ENCODE data around the gene RAB32. TPM values are rescaled to one million over a fixed set of nuclear protein-coding genes. Genes with fewer than 3 reads are reported as not detected.

Gene RAB32
- total and polyA plus RNA-seq, 2 of the 4 experiments (the other 2 are of a cell fraction) = 55.7 to 108 TPM

DNA sequence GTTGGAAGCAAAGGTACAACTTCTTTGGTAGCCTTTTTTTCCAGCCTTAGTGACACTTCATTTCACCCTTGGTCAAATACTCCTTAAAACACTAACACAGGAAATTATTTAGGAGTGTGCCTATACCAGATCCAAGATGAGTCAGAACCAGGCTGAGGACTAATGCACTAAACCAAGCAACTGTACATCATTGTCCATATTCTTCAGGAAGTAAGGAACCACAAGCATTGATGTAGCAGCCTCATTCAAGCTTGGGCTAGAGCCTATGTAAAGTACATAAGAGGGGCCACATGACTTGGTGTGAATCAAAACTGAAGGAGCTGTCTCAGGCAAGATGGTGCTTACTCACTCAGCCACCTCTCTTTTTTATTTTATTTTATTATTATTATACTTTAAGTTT is 34.4 kb downstream of the RAB32 start:
- no peak overlapping the region for H2AK9ac ChIP-seq (replicated peaks; ENCODE audit: low read depth, low read length, poor library complexity)
- H4K91ac ChIP-seq (ENCODE audit: insufficient read depth, low read depth, low read length) = no peak overlapping the region
- H3K4ac ChIP-seq (ENCODE audit: low read depth, low read length) = no peak overlapping the region
- no peak overlapping the region for H3K4me2 ChIP-seq (ENCODE audit: low read depth, low read length)
- dilution Hi-C loops (cut with HindIII; ENCODE audit: low sequenced_read_pairs, unreplicated experiment) (no loop called here), intact Hi-C loops (cut with micrococcal nuclease) (no loop called here), in situ Hi-C loops (cut with MboI; ENCODE audit: low sequenced_read_pairs) (no loop called here)
- H2BK15ac ChIP-seq (ENCODE audit: low read depth, low read length) = no peak overlapping the region
- no peak overlapping the region for H2BK5ac ChIP-seq (ENCODE audit: low read depth, low read length, poor library complexity, severe bottlenecking)
- CTCF ChIA-PET = no interaction called here
- H2AK5ac ChIP-seq (ENCODE audit: low read depth, low read length) = no peak overlapping the region
- H2BK20ac ChIP-seq (ENCODE audit: low read depth, low read length) = no peak overlapping the region
- no peak overlapping the region for H4K5ac ChIP-seq (ENCODE audit: low read depth, low read length)
- DNase-seq (peak; percentile 24), ATAC-seq (ENCODE audit: low read depth) (no peak)
- no peaks in the 10 kb centered on the region for H3K9me3 ChIP-seq (ENCODE audit: control insufficient read depth, insufficient read depth, low read length)
- no peak overlapping the region for H3K4me3 ChIP-seq (ENCODE audit: insufficient read depth, low read depth, low read length)
- no peak overlapping the region for H3K23ac ChIP-seq (ENCODE audit: low read depth, low read length)
- no peak overlapping the region for H3K56ac ChIP-seq (ENCODE audit: extremely low read depth, insufficient read depth, low read length)
- H3K14ac ChIP-seq (replicated peaks; ENCODE audit: low read depth, low read length) = no peak overlapping the region
- no peak overlapping the region for H2AFZ ChIP-seq (replicated peaks; ENCODE audit: low read length, poor library complexity)
- H3K4me1 ChIP-seq (ENCODE audit: control insufficient read depth, insufficient read depth, low read length) = no peaks in the 10 kb centered on the region
- H3K27me3 ChIP-seq (ENCODE audit: control insufficient read depth, insufficient read depth, low read length) = no peaks in the 10 kb centered on the region
- H3K27ac ChIP-seq (ENCODE audit: insufficient read depth, low read length) = no peak overlapping the region
- TF ChIP-seq, protein P1, sequence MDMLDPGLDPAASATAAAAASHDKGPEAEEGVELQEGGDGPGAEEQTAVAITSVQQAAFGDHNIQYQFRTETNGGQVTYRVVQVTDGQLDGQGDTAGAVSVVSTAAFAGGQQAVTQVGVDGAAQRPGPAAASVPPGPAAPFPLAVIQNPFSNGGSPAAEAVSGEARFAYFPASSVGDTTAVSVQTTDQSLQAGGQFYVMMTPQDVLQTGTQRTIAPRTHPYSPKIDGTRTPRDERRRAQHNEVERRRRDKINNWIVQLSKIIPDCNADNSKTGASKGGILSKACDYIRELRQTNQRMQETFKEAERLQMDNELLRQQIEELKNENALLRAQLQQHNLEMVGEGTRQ (IDR thresholded peaks at IDR 0.05; ENCODE audit: low read depth, low read length) = no peak
- TF ChIP-seq, protein P2, sequence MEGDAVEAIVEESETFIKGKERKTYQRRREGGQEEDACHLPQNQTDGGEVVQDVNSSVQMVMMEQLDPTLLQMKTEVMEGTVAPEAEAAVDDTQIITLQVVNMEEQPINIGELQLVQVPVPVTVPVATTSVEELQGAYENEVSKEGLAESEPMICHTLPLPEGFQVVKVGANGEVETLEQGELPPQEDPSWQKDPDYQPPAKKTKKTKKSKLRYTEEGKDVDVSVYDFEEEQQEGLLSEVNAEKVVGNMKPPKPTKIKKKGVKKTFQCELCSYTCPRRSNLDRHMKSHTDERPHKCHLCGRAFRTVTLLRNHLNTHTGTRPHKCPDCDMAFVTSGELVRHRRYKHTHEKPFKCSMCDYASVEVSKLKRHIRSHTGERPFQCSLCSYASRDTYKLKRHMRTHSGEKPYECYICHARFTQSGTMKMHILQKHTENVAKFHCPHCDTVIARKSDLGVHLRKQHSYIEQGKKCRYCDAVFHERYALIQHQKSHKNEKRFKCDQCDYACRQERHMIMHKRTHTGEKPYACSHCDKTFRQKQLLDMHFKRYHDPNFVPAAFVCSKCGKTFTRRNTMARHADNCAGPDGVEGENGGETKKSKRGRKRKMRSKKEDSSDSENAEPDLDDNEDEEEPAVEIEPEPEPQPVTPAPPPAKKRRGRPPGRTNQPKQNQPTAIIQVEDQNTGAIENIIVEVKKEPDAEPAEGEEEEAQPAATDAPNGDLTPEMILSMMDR (conservative IDR thresholded peaks at IDR 0.05; ENCODE audit: low read depth, low read length) = no peak
- POLR2A ChIA-PET (ENCODE audit: unreplicated experiment) = no interaction called here
- H4K8ac ChIP-seq (ENCODE audit: low read depth in 2 of 2, low read length in 2 of 2) = no peak overlapping the region
- no peaks in the 10 kb centered on the region for H3K9me1 ChIP-seq (ENCODE audit: insufficient read depth, low read length)
- H3K36me3 ChIP-seq (ENCODE audit: control insufficient read depth, insufficient read depth, low read length) = no peaks in the 10 kb centered on the region
- H3K18ac ChIP-seq (ENCODE audit: low read depth, low read length) = no peak overlapping the region
- no peaks in the 10 kb centered on the region for H4K20me1 ChIP-seq (ENCODE audit: insufficient read depth, low read length)
- no peak overlapping the region for H3K9ac ChIP-seq (ENCODE audit: low read depth, low read length)
- H3K79me1 ChIP-seq (ENCODE audit: low read depth in 1 of 2, low read length in 2 of 2) = no peaks in the 10 kb centered on the region
- no peak overlapping the region for H2BK120ac ChIP-seq (ENCODE audit: low read depth, low read length)
- BruUV-seq (replicated peaks) = no TSS peak
